HFFc6 (cell line): Measurements from ENCODE around the gene TBL2. TPM values are rescaled to one million over a fixed set of nuclear protein-coding genes. Genes with fewer than 3 reads are reported as not detected.

Experiments
- DNase-seq: peaks from one replicate; pipeline ENCODE4 v3.0.0-alpha.2; 2018
- H3K27ac Mint-ChIP-seq: 2 replicates; pipeline ENCODE4 v1.8.0; 2020; ENCODE audit warnings: mild to moderate bottlenecking, mixed read lengths
- H3K27me3 Mint-ChIP-seq: 2 replicates; pipeline ENCODE4 v1.8.0; 2021; ENCODE audit warnings: mild to moderate bottlenecking, moderate library complexity, mixed read lengths; ENCODE audit not compliant: insufficient read depth
- H3K36me3 Mint-ChIP-seq: 2 replicates; pipeline ENCODE4 v1.8.0; 2021; ENCODE audit warnings: low read depth, mixed read lengths
- H3K4me1 Mint-ChIP-seq: 2 replicates; pipeline ENCODE4 v1.8.0; 2020; ENCODE audit warnings: low read depth, mixed read lengths
- H3K4me3 Mint-ChIP-seq: 2 replicates; pipeline ENCODE4 v1.8.0; 2020; ENCODE audit warnings: mild to moderate bottlenecking, moderate library complexity, mixed read lengths
- H3K9me3 Mint-ChIP-seq: 2 replicates; pipeline ENCODE4 v1.8.0; 2020; ENCODE audit warnings: mild to moderate bottlenecking, mixed read lengths
- total RNA-seq, 6 experiments: library from RNA; stranded (reverse); fragmentation: NEBNext Ultra II Directional; extraction: Animal tissue kit (Norgen Biotek cat#: 25700); gene quantifications; 2 replicates in 1 of 6; 3 replicates in 5 of 6; pipeline ENCODE4 v1.2.3, GENCODE V29; 2021
- TF ChIP-seq, protein P1 (sequence below): fragments of 200-600 bp; sonication (generic); IDR thresholded peaks from 2 replicates; pipeline ENCODE4 v1.5.0; 2021; ENCODE audit warnings: antibody characterized with exemption, mild to moderate bottlenecking

Gene TBL2
- total RNA-seq, 6 experiments from 2014 or later = 34.3 to 48.1 (median 38.8) TPM

DNA sequence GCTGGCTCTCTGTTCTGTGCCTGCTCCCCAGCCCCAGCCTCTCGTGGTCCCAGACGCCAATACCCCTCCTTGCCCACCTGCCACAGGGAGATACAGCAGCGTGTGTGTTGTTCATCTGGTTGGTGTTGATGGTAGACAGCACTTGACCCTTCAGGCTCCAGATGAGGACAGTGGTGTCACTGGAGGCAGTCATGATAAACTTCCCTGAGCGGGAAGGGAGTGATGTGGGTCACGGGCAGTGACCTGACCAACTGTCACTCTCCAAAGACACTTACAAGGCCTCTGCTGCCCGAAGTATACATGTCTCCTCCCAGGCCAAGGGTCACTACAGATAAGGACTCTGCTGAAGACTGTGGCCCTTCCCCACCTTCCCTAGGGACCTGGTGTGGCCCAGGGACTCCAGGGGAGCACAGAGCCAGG is 5.6 kb downstream of the TBL2 start:
- Mint-ChIP-seq H3K27ac (no peak overlapping the region), H3K4me3 (no peak overlapping the region), H3K27me3 (no peaks in the 10 kb centered on the region), H3K4me1 (peaks cover 10% of the 10 kb centered on the region), H3K9me3 (no peaks in the 10 kb centered on the region), H3K36me3 (peaks cover 39% of the 10 kb centered on the region)
- TF ChIP-seq, protein P1, sequence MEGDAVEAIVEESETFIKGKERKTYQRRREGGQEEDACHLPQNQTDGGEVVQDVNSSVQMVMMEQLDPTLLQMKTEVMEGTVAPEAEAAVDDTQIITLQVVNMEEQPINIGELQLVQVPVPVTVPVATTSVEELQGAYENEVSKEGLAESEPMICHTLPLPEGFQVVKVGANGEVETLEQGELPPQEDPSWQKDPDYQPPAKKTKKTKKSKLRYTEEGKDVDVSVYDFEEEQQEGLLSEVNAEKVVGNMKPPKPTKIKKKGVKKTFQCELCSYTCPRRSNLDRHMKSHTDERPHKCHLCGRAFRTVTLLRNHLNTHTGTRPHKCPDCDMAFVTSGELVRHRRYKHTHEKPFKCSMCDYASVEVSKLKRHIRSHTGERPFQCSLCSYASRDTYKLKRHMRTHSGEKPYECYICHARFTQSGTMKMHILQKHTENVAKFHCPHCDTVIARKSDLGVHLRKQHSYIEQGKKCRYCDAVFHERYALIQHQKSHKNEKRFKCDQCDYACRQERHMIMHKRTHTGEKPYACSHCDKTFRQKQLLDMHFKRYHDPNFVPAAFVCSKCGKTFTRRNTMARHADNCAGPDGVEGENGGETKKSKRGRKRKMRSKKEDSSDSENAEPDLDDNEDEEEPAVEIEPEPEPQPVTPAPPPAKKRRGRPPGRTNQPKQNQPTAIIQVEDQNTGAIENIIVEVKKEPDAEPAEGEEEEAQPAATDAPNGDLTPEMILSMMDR = no peak
- DNase-seq = no peak

- Mint-ChIP-seq H3K4me3 (no peak overlapping the region), H3K36me3 (peaks cover 33% of the 10 kb centered on the region), H3K27me3 (no peaks in the 10 kb centered on the region), H3K9me3 (no peaks in the 10 kb centered on the region), H3K27ac (no peak overlapping the region), H3K4me1 (no peaks in the 10 kb centered on the region)
- DNase-seq = no peak
- TF ChIP-seq, protein P1 = no peak
Observed at GRCh38 chr7:73570977-73571376, 7.4 kb downstream of the TBL2 start.

GRCh38 chr7:73570521-73570920 is 7.9 kb downstream of the TBL2 start:
- Mint-ChIP-seq H3K36me3 (peaks cover 33% of the 10 kb centered on the region), H3K27me3 (no peaks in the 10 kb centered on the region), H3K27ac (no peak overlapping the region), H3K4me3 (no peak overlapping the region), H3K9me3 (no peaks in the 10 kb centered on the region), H3K4me1 (no peaks in the 10 kb centered on the region)
- TF ChIP-seq, protein P1 = no peak
- DNase-seq = no peak

- Mint-ChIP-seq H3K36me3 (peaks cover 29% of the 10 kb centered on the region), H3K27ac (no peak overlapping the region), H3K9me3 (no peaks in the 10 kb centered on the region), H3K4me3 (no peak overlapping the region), H3K4me1 (peaks cover 8% of the 10 kb centered on the region), H3K27me3 (no peaks in the 10 kb centered on the region)
- TF ChIP-seq, protein P1 = peak; percentile 28; the same call in 1 of the 2 replicates
- DNase-seq = no peak
Observed at GRCh38 chr7:73569042-73569608, 9.3 kb downstream of the TBL2 start.

- TF ChIP-seq, protein P1 = no peak
- H3K36me3 Mint-ChIP-seq = peaks cover 24% of the 10 kb centered on the region
- H3K27ac Mint-ChIP-seq = no peak overlapping the region
- no peak for DNase-seq
- no peaks in the 10 kb centered on the region for H3K9me3 Mint-ChIP-seq
- no peaks in the 10 kb centered on the region for H3K27me3 Mint-ChIP-seq
- peaks cover 8% of the 10 kb centered on the region for H3K4me1 Mint-ChIP-seq
- H3K4me3 Mint-ChIP-seq = no peak overlapping the region
Observed at GRCh38 chr7:73567846-73568685, 10.3 kb downstream of the TBL2 start.
